Stimulated activated naive B cell treated with anti-CD40 and anti-IgM and Interleukin-4, amounts not matched to agents 10 μg/mL and 1 μg/mL and 100 μg/mL, for 72 hours (primary cell): ENCODE data around the gene PLCH2.

Experiments used
- ATAC-seq, 2 donors: fragments of 150-1000 bp; cut with Tn5 transposase; replicated peaks; 2 replicates each; pipeline ENCODE4 v1.10.0; 2021; ENCODE audit warnings: moderate library complexity in 1 of 2
- DNase-seq: peaks from one replicate; pipeline ENCODE4 v3.0.0; 2021
- H3K27ac Mint-ChIP-seq: one replicate; pipeline ENCODE4 v1.8.0; 2022; ENCODE audit warnings: mild to moderate bottlenecking, mixed read lengths
- H3K27me3 Mint-ChIP-seq, 2 donors: one replicate each; pipeline ENCODE4 v1.8.0; 2022; ENCODE audit warnings: mixed read lengths in 2 of 2
- H3K36me3 Mint-ChIP-seq, 2 donors: one replicate each; pipeline ENCODE4 v1.8.0; 2022; ENCODE audit warnings: mixed read lengths in 2 of 2, mild to moderate bottlenecking in 1 of 2
- H3K4me1 Mint-ChIP-seq, 2 donors: one replicate each; pipeline ENCODE4 v1.8.0; 2022; ENCODE audit warnings: mixed read lengths in 2 of 2, mild to moderate bottlenecking in 1 of 2
- H3K4me3 Mint-ChIP-seq, 2 donors: one replicate each; pipeline ENCODE4 v1.8.0; 2022; ENCODE audit warnings: mild to moderate bottlenecking in 2 of 2, mixed read lengths in 2 of 2, moderate library complexity in 1 of 2
- H3K9me3 Mint-ChIP-seq, 2 donors: one replicate each; pipeline ENCODE4 v1.8.0; 2022; ENCODE audit warnings: mixed read lengths in 2 of 2, mild to moderate bottlenecking in 1 of 2

The PLCH2 gene

DNA sequence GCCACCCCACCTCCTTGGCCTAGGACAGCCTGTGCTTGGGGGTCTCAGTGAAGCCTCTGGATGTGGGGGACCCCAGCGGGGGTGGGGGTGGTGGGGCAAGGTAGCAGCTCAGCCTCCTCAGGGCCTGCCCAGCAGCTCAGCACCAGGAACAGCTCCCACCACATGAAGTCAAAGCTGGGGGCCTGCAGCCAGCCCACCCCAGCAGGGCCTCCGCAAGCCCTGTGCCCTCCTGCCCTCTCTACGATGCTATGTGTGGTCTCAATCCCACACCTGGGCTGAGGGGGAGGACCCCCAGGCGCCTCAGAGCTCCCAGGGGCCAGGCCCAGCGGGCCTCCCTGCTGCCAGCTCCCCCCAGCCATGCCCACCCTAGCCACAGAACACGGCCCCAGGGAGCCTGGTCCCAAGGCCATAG lies 31.7 kb downstream of the PLCH2 start:
- H3K36me3 Mint-ChIP-seq, result peaks cover 22 to 27% of the 10 kb centered on the region in 2 donors
- no peaks in the 10 kb centered on the region for H3K27me3 Mint-ChIP-seq
- no peak for DNase-seq
- H3K4me3 Mint-ChIP-seq, result no peak overlapping the region
- no peaks in the 10 kb centered on the region for H3K4me1 Mint-ChIP-seq
- ATAC-seq, result no peak
- no peak overlapping the region for H3K27ac Mint-ChIP-seq
- H3K9me3 Mint-ChIP-seq, result no peaks in the 10 kb centered on the region

DNA sequence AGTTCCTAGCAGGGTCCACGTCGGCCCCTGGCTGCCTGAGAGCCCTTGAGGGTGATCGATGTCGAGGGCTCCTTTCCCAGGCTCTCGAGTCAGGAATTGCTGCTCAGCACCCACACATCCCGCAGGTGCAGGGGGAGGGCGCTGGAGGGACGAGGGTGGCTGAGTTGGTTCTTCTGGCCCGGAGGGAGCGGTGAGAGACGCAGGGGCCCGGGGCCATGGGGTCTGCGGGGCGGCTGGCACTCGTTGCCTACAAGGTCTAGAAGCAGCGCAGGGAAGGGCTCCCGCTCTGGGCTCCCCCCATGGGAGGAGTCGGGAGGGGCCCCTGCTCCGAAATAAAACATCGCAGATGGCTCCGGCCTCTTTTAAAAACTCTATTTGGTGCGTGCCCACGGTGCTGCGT lies 32.1 kb downstream of the PLCH2 start:
- peaks cover 26 to 30% of the 10 kb centered on the region in 2 donors for H3K36me3 Mint-ChIP-seq
- H3K9me3 Mint-ChIP-seq, result no peaks in the 10 kb centered on the region
- DNase-seq, result no peak
- no peak overlapping the region for H3K27ac Mint-ChIP-seq
- no peak for ATAC-seq
- H3K4me1 Mint-ChIP-seq, result no peaks in the 10 kb centered on the region
- no peaks in the 10 kb centered on the region for H3K27me3 Mint-ChIP-seq
- no peak overlapping the region for H3K4me3 Mint-ChIP-seq

DNA sequence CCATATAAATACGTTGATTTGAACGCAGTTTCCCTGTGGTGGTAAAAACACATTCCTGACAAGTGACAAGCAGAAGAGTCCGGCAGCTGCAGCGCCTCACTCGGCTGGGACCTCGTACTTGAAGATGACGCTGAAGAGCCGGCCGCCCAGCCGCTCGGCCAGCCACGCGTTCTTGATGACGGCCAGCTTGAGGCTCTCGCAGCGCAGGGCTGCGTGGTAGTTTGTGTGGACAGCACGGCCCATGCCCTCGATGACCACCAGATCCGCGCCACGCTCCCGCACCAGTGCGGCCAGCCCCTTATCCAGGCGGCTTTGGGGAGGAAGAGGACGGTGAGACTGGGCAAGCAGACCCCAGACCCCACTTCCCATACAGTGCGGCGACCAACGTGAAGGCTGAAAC lies 32.7 kb downstream of the PLCH2 start:
- H3K4me1 Mint-ChIP-seq, result no peaks in the 10 kb centered on the region
- no peaks in the 10 kb centered on the region for H3K27me3 Mint-ChIP-seq
- no peak overlapping the region for H3K4me3 Mint-ChIP-seq
- H3K9me3 Mint-ChIP-seq, result no peaks in the 10 kb centered on the region
- ATAC-seq (no peak), DNase-seq (no peak)
- H3K27ac Mint-ChIP-seq, result no peak overlapping the region
- peaks cover 30 to 33% of the 10 kb centered on the region in 2 donors for H3K36me3 Mint-ChIP-seq

DNA sequence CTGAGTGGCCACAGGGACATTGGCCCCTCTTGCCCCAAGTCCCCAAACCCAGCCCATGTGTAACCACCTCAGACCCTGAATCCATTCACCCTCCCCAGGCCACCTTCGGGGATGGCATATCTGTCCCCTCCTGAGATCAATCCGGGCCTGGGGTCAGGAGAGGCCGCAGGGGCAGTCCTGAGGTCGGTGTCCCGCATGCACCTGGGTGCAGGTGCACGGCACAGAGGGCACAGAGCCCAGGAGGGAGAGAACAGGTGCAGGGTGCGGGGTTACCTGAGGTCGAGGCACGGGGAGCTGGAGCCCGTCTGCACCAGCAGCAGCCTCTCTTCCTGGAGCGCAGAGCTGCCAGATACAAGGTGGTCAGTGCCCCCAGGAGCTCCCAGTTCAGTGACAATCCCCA lies 33.5 kb downstream of the PLCH2 start:
- Mint-ChIP-seq H3K36me3 (peaks cover 32 to 34% of the 10 kb centered on the region in 2 donors), H3K4me1 (no peaks in the 10 kb centered on the region), H3K4me3 (no peak overlapping the region), H3K9me3 (no peaks in the 10 kb centered on the region), H3K27me3 (no peaks in the 10 kb centered on the region), H3K27ac (no peak overlapping the region)
- DNase-seq, result no peak
- ATAC-seq, result no peak

DNA sequence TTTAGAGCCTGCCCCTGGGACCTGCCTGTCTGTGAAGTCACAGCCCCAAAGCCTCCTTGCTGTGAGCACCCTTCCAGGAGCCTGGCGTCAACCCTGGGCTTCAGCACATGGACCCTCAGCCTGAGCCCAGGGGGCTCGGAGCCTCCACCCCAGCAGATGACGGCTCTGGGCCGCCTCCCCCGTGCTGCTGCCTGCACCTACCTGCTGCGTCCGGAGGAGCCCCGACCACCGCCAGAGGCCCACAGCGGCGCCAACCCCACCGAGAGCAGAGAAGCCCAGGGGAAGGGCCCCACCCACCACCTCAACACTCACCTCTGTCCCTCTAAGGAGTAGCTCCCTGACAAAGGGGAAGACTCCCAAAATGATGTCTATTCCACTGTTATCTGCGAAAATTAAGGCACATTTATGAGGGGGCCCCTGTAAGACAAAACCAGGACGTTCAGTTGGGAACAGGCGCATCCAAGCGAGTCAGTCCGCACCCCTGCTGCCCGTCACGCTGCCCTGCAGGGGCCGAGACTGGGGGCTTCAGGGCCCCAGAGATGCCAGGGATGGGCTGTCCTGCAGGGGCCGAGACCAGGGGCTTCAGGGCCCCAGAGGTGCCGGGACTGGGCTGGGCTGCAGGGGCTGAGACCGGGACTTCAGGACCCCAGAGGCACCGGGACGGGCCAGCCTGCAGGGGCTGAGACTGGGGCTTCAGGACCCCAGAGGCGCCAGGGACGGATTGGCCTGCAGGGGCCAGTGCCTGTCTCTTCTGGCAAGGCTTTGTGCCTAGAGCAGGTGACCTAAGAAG lies 34.5 kb downstream of the PLCH2 start:
- H3K4me1 Mint-ChIP-seq, result no peaks in the 10 kb centered on the region
- H3K27me3 Mint-ChIP-seq, result no peaks in the 10 kb centered on the region
- DNase-seq, result no peak
- no peak overlapping the region for H3K4me3 Mint-ChIP-seq
- no peak for ATAC-seq
- no peaks in the 10 kb centered on the region for H3K9me3 Mint-ChIP-seq
- H3K36me3 Mint-ChIP-seq, result peaks cover 35 to 37% of the 10 kb centered on the region in 2 donors
- H3K27ac Mint-ChIP-seq, result no peak overlapping the region

DNA sequence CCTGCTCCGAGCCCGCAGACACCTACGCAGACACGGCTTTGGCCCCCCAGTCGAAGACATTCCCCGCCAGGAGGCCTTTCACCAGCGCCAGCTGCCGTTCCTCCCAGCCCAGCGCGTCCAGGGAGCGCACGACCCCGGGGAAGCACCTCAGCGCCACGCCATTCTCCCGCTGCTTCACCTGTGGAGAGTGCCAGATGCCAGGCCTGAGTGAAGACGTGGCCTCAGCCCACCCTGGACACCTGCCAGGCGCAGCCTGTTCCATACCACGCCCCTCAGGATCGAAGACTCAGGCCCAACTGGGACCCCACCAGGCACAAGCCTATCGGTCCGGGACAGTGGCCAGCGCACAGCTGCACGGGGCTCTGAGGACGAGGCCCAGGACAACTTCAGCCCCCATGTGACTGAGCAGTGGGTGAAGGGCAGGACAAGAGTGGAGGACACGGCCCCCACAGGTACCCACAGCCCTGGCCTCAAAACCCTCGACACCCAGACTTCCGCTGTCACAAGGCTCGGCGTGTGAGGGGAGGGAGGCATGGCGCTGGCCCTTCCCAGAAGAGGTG lies 36.9 kb downstream of the PLCH2 start:
- Mint-ChIP-seq H3K4me1 (no peaks in the 10 kb centered on the region), H3K36me3 (peaks cover 49 to 50% of the 10 kb centered on the region in 2 donors), H3K4me3 (no peak overlapping the region), H3K27ac (no peak overlapping the region), H3K27me3 (no peaks in the 10 kb centered on the region), H3K9me3 (no peaks in the 10 kb centered on the region)
- DNase-seq, result no peak
- ATAC-seq, result no peak

DNA sequence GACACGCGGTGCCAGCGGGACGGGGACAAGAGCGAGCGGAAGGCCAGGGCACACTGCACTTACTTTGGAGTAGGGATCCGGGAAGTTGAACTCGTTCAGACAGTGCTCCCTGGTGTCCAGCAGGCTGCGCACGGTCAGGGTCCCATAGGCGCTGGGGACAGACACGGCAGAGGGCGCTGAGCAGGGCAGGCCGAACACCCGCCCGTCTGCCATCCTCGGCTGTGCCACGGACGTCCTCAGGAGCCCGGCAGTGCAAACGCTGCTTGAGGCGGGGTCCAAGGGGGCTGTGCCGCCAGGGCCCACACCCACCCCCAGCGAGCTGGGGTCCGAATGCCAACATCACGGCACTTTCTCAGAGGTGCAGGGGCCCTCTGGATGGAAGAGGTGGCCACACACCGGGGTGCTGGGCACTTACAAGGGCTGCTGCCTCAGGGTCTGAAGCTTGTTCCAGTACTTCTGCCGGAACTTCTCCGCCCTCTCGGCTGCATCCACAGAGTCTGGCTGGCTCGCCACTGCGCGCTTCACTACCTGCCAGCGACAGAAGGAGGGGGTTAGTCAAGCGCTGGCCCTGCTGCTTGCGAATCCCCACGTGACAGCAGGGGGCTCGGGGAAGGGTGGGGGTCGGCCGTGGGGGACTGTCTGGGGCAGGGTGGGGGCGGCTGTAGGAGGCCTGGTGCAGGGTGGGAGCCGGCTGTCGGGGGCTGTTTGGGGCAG lies 38.0 kb downstream of the PLCH2 start:
- Mint-ChIP-seq H3K27me3 (no peaks in the 10 kb centered on the region), H3K4me3 (peak overlapping the region in 1 of 2 donors; percentile 41), H3K4me1 (no peaks in the 10 kb centered on the region), H3K9me3 (no peaks in the 10 kb centered on the region), H3K27ac (no peak overlapping the region), H3K36me3 (peaks cover 55 to 56% of the 10 kb centered on the region in 2 donors)
- DNase-seq (no peak), ATAC-seq (no peak)

DNA sequence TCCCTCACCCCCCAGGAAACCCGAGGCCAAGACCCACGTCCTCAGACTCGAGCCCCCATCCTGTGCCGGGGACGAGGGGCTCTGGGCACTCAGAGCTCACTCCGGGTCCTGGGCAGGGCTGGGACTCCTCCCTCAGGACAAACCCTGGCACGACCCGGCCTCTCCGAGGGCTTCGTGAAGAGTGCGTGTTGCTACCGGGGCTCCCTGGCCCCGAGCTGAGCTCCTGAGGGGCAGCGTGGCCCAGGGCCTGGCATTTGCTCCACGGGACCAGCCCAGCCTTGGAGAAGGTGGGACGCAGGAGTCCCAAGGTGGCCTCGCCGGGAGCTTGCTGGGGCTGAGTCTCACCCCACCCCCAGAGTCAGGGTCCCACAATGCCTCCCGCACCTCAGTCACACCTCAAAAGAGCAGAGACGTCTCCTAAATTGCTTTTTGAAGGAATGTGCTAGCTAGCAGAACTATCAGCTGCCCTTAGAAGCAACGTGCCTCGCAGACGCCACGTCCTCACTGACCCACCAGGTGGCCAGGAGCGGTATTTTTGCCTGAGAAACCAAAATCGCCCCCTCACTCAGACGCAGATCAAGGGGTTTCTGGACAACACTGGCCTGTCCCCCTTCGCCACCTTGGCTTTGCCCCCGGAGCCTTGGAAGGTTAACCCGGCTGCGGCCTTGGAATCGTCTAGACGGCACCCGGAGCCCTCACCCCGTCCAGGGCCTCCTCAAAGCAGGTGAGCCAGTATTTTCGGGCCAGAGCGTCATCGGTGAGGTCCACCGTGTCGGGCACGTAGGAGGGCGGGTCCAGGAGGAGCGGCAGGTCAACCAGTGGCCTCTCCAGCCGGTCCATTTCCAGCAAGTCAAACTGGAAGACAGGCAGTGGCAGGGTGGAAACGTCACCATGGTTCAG lies 39.0 kb downstream of the PLCH2 start:
- H3K9me3 Mint-ChIP-seq, result no peaks in the 10 kb centered on the region
- no peak overlapping the region for H3K27ac Mint-ChIP-seq
- H3K27me3 Mint-ChIP-seq, result no peaks in the 10 kb centered on the region
- ATAC-seq (no peak), DNase-seq (no peak)
- peaks cover 46 to 53% of the 10 kb centered on the region in 2 donors for H3K36me3 Mint-ChIP-seq
- H3K4me1 Mint-ChIP-seq, result no peaks in the 10 kb centered on the region
- H3K4me3 Mint-ChIP-seq, result no peak overlapping the region

DNA sequence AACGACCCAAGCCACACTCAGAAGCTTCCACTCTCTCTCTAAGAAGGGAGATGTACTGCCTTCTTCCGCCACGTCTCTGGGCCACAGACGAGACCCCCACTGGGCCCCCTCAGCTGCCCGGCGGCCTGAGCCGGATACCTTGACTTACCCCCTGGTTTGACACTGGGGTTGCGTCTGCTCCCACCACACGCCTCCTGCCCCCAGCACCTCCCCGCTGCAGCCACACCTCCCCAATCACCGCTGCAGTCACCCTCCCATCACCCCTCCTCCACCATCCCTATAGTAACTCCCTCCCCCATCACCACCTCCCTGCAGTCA lies 39.6 kb downstream of the PLCH2 start:
- H3K27me3 Mint-ChIP-seq, result no peaks in the 10 kb centered on the region
- DNase-seq, result no peak
- no peak for ATAC-seq
- H3K36me3 Mint-ChIP-seq, result peaks cover 42 to 52% of the 10 kb centered on the region in 2 donors
- no peak overlapping the region for H3K27ac Mint-ChIP-seq
- H3K4me3 Mint-ChIP-seq, result no peak overlapping the region
- H3K9me3 Mint-ChIP-seq, result no peaks in the 10 kb centered on the region
- H3K4me1 Mint-ChIP-seq, result no peaks in the 10 kb centered on the region

DNA sequence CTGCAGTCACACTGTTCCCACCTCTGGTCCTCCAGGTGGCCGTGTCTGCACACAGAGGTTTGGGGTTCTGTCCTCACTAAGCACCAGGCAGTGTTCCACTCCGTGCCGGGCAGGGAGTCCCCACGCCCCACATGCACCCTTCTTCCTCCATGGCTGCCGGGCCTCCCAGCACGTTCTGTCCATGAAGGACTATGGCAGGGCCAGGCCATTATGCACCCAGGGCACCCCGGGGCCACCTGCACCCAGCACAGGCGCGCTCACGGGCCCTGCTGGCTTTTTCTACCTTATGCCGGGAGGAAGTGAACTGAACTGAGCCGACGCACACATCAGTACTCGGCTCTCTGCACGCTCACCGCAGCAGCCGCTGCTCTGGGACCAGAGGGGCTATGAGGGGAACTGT lies 40.0 kb downstream of the PLCH2 start:
- ATAC-seq (no peak), DNase-seq (no peak)
- Mint-ChIP-seq H3K27ac (no peak overlapping the region), H3K36me3 (peaks cover 46 to 55% of the 10 kb centered on the region in 2 donors), H3K9me3 (no peaks in the 10 kb centered on the region), H3K4me1 (no peaks in the 10 kb centered on the region), H3K4me3 (no peak overlapping the region), H3K27me3 (no peaks in the 10 kb centered on the region)

DNA sequence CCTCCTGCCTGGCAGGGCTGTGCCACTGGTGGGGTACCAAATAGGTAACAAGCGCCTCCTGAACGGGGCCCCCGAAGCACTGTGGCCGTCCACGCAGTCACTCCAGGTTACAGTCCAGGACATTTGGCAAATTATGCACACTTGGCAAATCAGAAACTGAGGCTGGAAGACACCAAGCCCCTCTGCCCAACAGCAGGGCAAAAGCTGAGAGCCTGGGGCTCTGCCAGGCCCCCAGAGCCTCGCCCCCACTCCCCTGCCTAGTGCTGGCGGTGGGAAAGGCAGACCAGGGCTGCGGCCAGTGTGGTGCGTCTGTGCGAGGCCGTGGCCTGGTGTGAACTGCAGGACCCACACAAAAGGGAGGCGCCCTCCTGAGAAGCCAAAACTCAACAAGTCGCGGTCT lies 40.9 kb downstream of the PLCH2 start:
- H3K4me1 Mint-ChIP-seq, result no peaks in the 10 kb centered on the region
- no peak overlapping the region for H3K4me3 Mint-ChIP-seq
- no peak for DNase-seq
- H3K36me3 Mint-ChIP-seq, result peaks cover 45 to 50% of the 10 kb centered on the region in 2 donors
- H3K27me3 Mint-ChIP-seq, result no peaks in the 10 kb centered on the region
- no peak for ATAC-seq
- H3K27ac Mint-ChIP-seq, result no peak overlapping the region
- no peaks in the 10 kb centered on the region for H3K9me3 Mint-ChIP-seq

DNA sequence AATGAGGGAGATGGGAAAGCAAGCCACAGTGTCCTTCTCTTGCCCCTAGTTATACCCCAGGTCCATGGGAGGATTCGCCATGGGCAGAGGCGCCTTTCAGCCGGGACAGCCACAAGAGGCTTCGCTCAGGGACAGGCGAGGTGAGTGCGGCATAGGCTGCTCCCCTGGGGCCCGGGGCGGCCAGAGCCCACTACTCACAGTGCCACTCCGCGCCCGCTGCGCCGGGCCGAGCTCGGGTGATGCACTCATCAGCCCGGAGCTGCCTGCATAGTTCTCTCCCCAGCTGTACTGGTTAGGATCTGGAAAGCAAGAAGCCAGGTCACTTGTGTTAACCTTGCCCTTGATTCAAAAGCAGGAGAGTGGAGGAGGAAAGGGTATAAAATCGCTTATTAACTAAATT lies 41.9 kb downstream of the PLCH2 start:
- no peaks in the 10 kb centered on the region for H3K9me3 Mint-ChIP-seq
- peaks cover 38 to 48% of the 10 kb centered on the region in 2 donors for H3K36me3 Mint-ChIP-seq
- H3K4me1 Mint-ChIP-seq, result peaks cover 3 to 6% of the 10 kb centered on the region in 2 donors
- ATAC-seq, result no peak
- H3K4me3 Mint-ChIP-seq, result no peak overlapping the region
- H3K27me3 Mint-ChIP-seq, result no peaks in the 10 kb centered on the region
- no peak for DNase-seq
- no peak overlapping the region for H3K27ac Mint-ChIP-seq

DNA sequence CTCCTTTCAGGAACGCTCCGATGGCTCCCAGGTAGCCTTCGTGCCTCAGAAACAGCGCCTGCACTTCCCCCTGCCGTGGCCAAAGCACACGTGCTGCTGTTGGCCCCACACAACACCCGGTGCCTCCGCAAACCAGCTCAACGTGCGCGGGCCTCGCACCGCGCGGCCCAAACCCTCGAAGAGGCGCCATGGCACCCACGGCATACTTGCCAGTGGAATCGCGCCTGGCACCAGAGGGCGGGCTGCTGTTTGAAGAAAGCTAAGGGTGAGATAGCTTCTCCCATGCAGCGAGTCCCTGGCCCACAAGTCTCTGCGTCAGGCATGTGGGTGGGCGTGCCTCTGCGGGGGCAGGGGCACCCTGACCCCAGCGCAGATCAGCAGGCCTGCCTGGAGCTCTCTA lies 42.4 kb downstream of the PLCH2 start:
- Mint-ChIP-seq H3K27ac (no peak overlapping the region), H3K9me3 (no peaks in the 10 kb centered on the region)

DNA sequence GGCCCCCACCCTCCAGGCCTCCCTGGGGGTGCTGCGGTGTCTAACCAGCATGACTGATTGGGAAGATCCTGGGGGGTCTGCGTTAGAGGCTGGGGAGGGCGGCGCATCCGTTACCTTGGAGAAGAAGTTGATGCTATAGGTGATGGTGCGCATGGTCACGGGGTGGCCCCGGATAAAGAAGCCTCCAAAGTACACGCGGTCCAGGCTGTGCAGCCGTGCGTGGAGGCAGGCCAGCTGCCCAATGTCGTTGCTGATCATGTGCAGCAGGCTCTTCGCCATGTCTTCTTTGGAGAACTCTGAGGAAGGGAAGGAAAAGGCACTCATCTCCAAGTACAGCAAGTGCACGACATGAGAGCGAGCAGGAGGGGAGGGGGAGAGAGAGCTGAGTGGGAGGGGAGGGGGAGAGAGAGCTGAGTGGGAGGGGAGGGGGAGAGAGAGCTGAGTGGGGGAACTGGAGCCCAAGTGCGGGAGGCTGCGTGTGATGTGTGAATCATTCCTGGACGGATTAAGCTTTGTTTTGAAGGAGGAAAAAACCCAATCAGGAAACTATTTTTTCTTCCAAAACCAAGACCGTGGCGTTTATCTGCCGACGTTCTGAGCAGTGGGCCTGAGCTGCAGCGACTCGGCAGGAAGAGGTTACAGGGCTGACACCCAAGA lies 43.1 kb downstream of the PLCH2 start:
- Mint-ChIP-seq H3K36me3 (peaks cover 33 to 40% of the 10 kb centered on the region in 2 donors), H3K27ac (no peak overlapping the region), H3K27me3 (no peaks in the 10 kb centered on the region), H3K4me3 (no peak overlapping the region), H3K4me1 (peaks cover 8 to 18% of the 10 kb centered on the region in 2 donors), H3K9me3 (no peaks in the 10 kb centered on the region)
- ATAC-seq (no peak), DNase-seq (no peak)

More for the DNA sequence above, 42.4 kb downstream of the PLCH2 start:
- DNase-seq (no peak), ATAC-seq (no peak)
- no peak overlapping the region for H3K4me3 Mint-ChIP-seq
- no peaks in the 10 kb centered on the region for H3K27me3 Mint-ChIP-seq
- H3K4me1 Mint-ChIP-seq, result peaks cover 3 to 12% of the 10 kb centered on the region in 2 donors
- H3K36me3 Mint-ChIP-seq, result peaks cover 36 to 44% of the 10 kb centered on the region in 2 donors
